GM12892 (cell line): ENCODE measurements around the gene GBF1.

Source experiments
- POLR2A ChIP-seq: IDR thresholded peaks from 2 replicates; pipeline ENCODE4 v1.6.1; 2011; ENCODE audit warnings: low read depth, low read length, control low read depth
- POLR2AphosphoS5 ChIP-seq: IDR thresholded peaks from 2 replicates; pipeline ENCODE4 v1.6.1; 2011; ENCODE audit warnings: low read depth, low read length, control low read depth

DNA sequence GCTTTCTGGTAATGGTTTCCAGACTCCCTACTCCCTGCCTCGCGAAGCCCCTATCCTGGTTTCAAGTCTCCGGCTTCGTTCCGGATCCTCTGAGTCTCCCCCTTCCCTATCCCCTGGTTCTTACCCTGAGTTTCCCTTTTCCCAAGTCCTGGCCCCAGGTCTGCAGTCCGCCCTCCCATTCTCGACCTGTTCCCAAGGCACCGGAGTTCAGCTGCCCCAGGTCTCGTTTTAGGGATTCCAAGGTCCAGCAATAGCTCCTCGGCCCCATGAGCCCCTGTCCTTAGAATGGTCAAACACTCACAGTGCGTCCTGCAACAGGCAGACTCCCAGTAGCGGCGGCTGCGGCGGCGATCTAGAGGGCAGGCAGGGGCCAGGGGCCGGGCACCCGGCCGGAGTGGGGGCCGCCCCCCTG is 4.3 kb upstream of the GBF1 start:
- TF ChIP-seq POLR2AphosphoS5 (no peak), POLR2A (no peak)
